K562 (cell line): ENCODE measurements around the gene ELP1. TPM values are rescaled to one million over a fixed set of nuclear protein-coding genes. Genes with fewer than 3 reads are reported as not detected.

Experiments used
- ATAC-seq: fragments of 200-7000 bp; cut with Tn5 transposase; 3 replicates; pipeline ENCODE4 v1.9.1; 2020; ENCODE audit warnings: moderate library complexity
- BruUV-seq: library from RNA; stranded (reverse); fragments of 400-500 nt; replicated peaks from 2 replicates; lab custom pipeline; 2021; lab: Mats Ljungman, UMichigan
- CTCF ChIA-PET: fragments of 300-600 bp; formaldehyde crosslinking; extraction: SDS; loops from one replicate; lab custom pipeline; 2021; ENCODE audit warnings: low intra/inter-chr PET ratio; lab: Yijun Ruan, JAX
- POLR2A ChIA-PET: fragments of 300-600, 350-650 bp; sonication (Branson Sonifier 250); formaldehyde crosslinking; extraction: SDS; loops from one replicate; lab custom pipeline; 2021; ENCODE audit warnings: antibody characterized with exemption, inconsistent platforms; lab: Yijun Ruan, JAX
- DNase-seq, 4 experiments: peaks; one replicate each; pipeline versions ENCODE4 v3.0.0 to v3.0.0-alpha.2; 2011 to 2018; ENCODE audit warnings: low spot score in 3 of 4, mixed read lengths in 3 of 4; ENCODE audit errors: extremely low read depth in 1 of 4
- FAIRE-seq: peaks from 2 replicates; lab custom pipeline; 2011; peaks lifted over from hg19 to GRCh38; lab: Jason Lieb, UNC
- H2AFZ ChIP-seq: 2 replicates; pipeline ENCODE4 v1.6.0; 2011; ENCODE audit warnings: low read depth, low read length, control low read depth, inconsistent platforms
- H3K27ac ChIP-seq: fragments of 200-600 bp; 3 replicates; pipeline ENCODE4 v1.8.0; 2011; ENCODE audit warnings: low read depth, mild to moderate bottlenecking, control low read depth, inconsistent platforms, low read length, moderate library complexity, mixed read lengths; ENCODE audit errors: extremely low read depth
- H3K27me3 ChIP-seq, 2 experiments: fragments of 300-600 bp in 1 of 2; 2 replicates in 1 of 2; 3 replicates in 1 of 2; pipeline versions ENCODE4 v1.6.0 to v1.8.0; 2011; ENCODE audit warnings: inconsistent platforms in 2 of 2, low read length in 2 of 2, mild to moderate bottlenecking in 1 of 2, mixed read lengths in 1 of 2, moderate library complexity in 1 of 2; ENCODE audit not compliant: control insufficient read depth in 2 of 2, insufficient read depth in 2 of 2
- H3K36me3 ChIP-seq: fragments of 300-600 bp; 3 replicates; pipeline ENCODE4 v1.8.0; 2011; ENCODE audit warnings: mild to moderate bottlenecking, low read length, inconsistent platforms; ENCODE audit not compliant: control insufficient read depth, insufficient read depth
- H3K4me1 ChIP-seq, 2 experiments: fragments of 200-600 bp in 1 of 2; replicated peaks in 1 of 2; 2 replicates in 1 of 2; 3 replicates in 1 of 2; pipeline versions ENCODE4 v1.5.1 to v1.8.0; 2011; ENCODE audit warnings: inconsistent platforms in 2 of 2, low read length in 2 of 2, mild to moderate bottlenecking in 1 of 2, mixed read lengths in 1 of 2, moderate library complexity in 1 of 2; ENCODE audit not compliant: control insufficient read depth in 2 of 2, insufficient read depth in 2 of 2
- H3K4me2 ChIP-seq: 2 replicates; pipeline ENCODE4 v1.6.1; 2011; ENCODE audit warnings: low read length, control low read depth, inconsistent platforms, mixed read lengths; ENCODE audit not compliant: insufficient read depth
- H3K4me3 ChIP-seq: fragments of 200-600 bp; sonication (generic), shearing (Covaris generic); 2 replicates; pipeline ENCODE4 v1.5.1; 2016; ENCODE audit warnings: control low read depth, inconsistent platforms
- H3K79me2 ChIP-seq: fragments of 200-600 bp; 3 replicates; pipeline ENCODE4 v1.8.0; 2011; ENCODE audit warnings: low read length, inconsistent platforms; ENCODE audit not compliant: control insufficient read depth, insufficient read depth
- H3K9ac ChIP-seq, 2 experiments: 2 replicates each; pipeline versions ENCODE4 v1.6.0 to v1.6.1; 2011; ENCODE audit warnings: low read depth in 2 of 2, low read length in 2 of 2, control low read depth in 1 of 2, inconsistent platforms in 1 of 2, mild to moderate bottlenecking in 1 of 2, mixed read lengths in 1 of 2; ENCODE audit not compliant: insufficient read depth in 1 of 2
- H3K9me1 ChIP-seq: one replicate; pipeline ENCODE4 v1.6.0; 2011; ENCODE audit warnings: inconsistent platforms, mild to moderate bottlenecking, low read length, moderate library complexity; ENCODE audit not compliant: control insufficient read depth, insufficient read depth
- H3K9me3 ChIP-seq: replicated peaks from 2 replicates; pipeline ENCODE4 v1.5.1; 2011; ENCODE audit warnings: low read depth, low read length, inconsistent platforms; ENCODE audit not compliant: control insufficient read depth, insufficient read depth
- H4K20me1 ChIP-seq: replicated peaks from 2 replicates; pipeline ENCODE4 v1.6.1; 2011; ENCODE audit warnings: low read length, inconsistent platforms, mixed read lengths; ENCODE audit not compliant: control insufficient read depth, insufficient read depth
- ERF ChIP-seq: fragments of 450-650 bp; formaldehyde crosslinking; IDR thresholded peaks from 2 replicates; pipeline ENCODE4 v1.4.0; 2020; ENCODE audit warnings: mild to moderate bottlenecking, mixed read lengths
- KLF13 ChIP-seq: fragments of 450-650 bp; IDR thresholded peaks from 2 replicates; pipeline ENCODE4 v1.6.1; 2016; ENCODE audit warnings: missing genetic modification characterization, low read depth, mild to moderate bottlenecking, missing compliant biosample characterization, moderate library complexity, borderline replicate concordance
- NELFE ChIP-seq: IDR thresholded peaks from 2 replicates; pipeline ENCODE4 v1.6.1; 2011; ENCODE audit warnings: mild to moderate bottlenecking; ENCODE audit not compliant: insufficient read depth, insufficient read length
- PML ChIP-seq: IDR thresholded peaks from 2 replicates; pipeline ENCODE4 v1.6.1; 2012; ENCODE audit warnings: low read length, inconsistent platforms
- POLR3G ChIP-seq: IDR thresholded peaks from 2 replicates; pipeline ENCODE4 v1.6.1; 2011; ENCODE audit not compliant: insufficient read length, insufficient replicate concordance; ENCODE audit errors: extremely low read depth
- SRSF7 ChIP-seq: fragments of 200-400 bp; formaldehyde crosslinking; optimal IDR thresholded peaks from 2 replicates; pipeline ENCODE3; 2017; ENCODE audit warnings: mild to moderate bottlenecking, low read depth, low read length
- ZNF324 ChIP-seq: fragments of 250-450 bp; sonication (Bioruptor Pico); IDR thresholded peaks from 2 replicates; pipeline ENCODE4 v1.4.0; 2020; ENCODE audit warnings: mild to moderate bottlenecking
- ZNF57 ChIP-seq: fragments of 450-650 bp; formaldehyde crosslinking; IDR thresholded peaks from 2 replicates; pipeline ENCODE4 v1.4.0; 2020; ENCODE audit warnings: mild to moderate bottlenecking, moderate library complexity
- WGBS: fragments of 100-300 bp; shearing (Covaris generic); methylation state at CpG from one replicate; pipeline ENCODE4 v1.1.6; 2016; ENCODE audit warnings: low coverage, mixed read lengths; ENCODE audit not compliant: insufficient coverage; ENCODE audit errors: missing lambda C conversion rate; 5-methylcytosine and 5-hydroxymethylcytosine counted together
- in situ Hi-C: fragments of 300-500 bp; cut with MboI; formaldehyde crosslinking; loops from 4 replicates; pipeline ENCODE4 v1.15.0; 2018; ENCODE audit warnings: inconsistent platforms, mixed read lengths
- intact Hi-C: fragments of 100-400 bp; cut with micrococcal nuclease; formaldehyde crosslinking; loops from 2 replicates; pipeline ENCODE4 v1.14.2; 2022
- polyA plus RNA-seq, 8 experiments: library from polyadenylated mRNA; depleted of rRNA in 4 of 8; stranded (reverse) in 5 of 8; unstranded in 3 of 8; fragments of >200 nt; fragmentation: Nextera tagmentation in 2 of 8; fragmentation: Illumina TruSeq in 1 of 8; extraction: Ambion mirVana in 2 of 8; extraction: Trizol in 1 of 8; gene quantifications; 2 replicates each; pipeline versions ENCODE4 v1.2.1 to v1.2.3, GENCODE V29; 2011 to 2014; ENCODE audit warnings: inconsistent platforms in 1 of 8, missing spikeins in 1 of 8
- total RNA-seq, 7 experiments: library from RNA; depleted of rRNA in 6 of 7; stranded (reverse); fragments of >200 nt in 6 of 7; fragmentation: Illumina TruSeq in 2 of 7; extraction: Trizol in 2 of 7; gene quantifications; 2 replicates each; pipeline versions ENCODE4 v1.2.1 to v1.2.3, GENCODE V29; 2011 to 2021; ENCODE audit warnings: low replicate concordance in 1 of 7
- TF ChIP-seq, protein P1 (sequence below): fragments of 450-650 bp; IDR thresholded peaks from 2 replicates; pipeline ENCODE4 v1.6.1; 2016; ENCODE audit warnings: low read depth

Gene ELP1
- total and polyA plus RNA-seq, 9 of the 15 experiments (the other 6 are each of a cell fraction or from before 2014, with no cell fraction given) = 17.0 to 48.6 (median 39.7) TPM

DNA sequence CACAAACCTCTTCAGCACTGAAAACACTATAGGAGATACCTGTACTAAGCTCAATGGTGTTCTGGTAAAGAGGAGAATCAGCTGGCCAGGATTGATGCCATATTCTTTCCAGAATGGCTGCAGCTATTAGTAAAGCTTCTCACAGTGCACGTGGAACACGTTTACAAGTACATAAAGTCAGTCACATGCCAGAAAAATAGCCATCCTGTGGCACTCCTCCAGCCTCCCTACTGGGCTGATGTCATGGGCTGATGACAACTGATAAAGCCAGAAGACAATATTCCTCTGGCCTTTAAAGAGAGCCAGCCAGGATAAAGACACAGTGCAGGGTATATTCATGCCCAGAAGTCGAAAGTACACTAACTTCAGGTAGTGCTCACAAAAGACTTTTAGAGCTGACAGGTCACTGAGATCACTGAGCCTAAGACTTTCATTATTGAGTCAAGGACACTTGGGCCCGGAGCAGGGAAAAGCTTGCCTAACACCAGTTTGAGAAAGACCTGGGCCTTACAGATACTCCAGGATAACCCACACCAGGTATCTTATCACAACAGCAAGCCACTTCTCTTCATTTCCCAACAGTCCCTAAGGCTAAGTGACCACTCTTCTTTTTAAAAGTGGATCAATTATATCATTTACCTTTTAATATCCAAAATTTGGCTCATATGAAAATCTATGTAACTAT, 29.7 kb upstream of the ELP1 start:
- DNase-seq = peak; percentile 21 to 75 (median 42)
- ATAC-seq = peak; percentile 95
- Histone ChIP-seq H3K27me3 (no peaks in the 10 kb centered on the region), H3K79me2 (no peaks in the 10 kb centered on the region), H3K4me2 (peak overlapping the region; percentile 60), H3K9me3 (no peaks in the 10 kb centered on the region), H3K4me3 (no peak overlapping the region), H3K9ac (peak overlapping the region in 1 of 2 experiments; percentile 28; a peak in 1 of 4 replicates), H3K4me1 (peaks cover 0 to 12% of the 10 kb centered on the region in 2 experiments; a peak in 2 of 5 replicates), H3K36me3 (peaks cover 25% of the 10 kb centered on the region), H3K27ac (peak overlapping the region; percentile 59), H2AFZ (peak overlapping the region; percentile 71), H4K20me1 (no peaks in the 10 kb centered on the region), H3K9me1 (no peaks in the 10 kb centered on the region)
- CTCF ChIA-PET = no interaction called here
- in situ Hi-C loops (no loop called here), intact Hi-C loops (no loop called here)
- WGBS = 2% methylated on average over 4 of the region's 4 CpGs
- no TSS peak for BruUV-seq
- FAIRE-seq = peak; percentile 93
- POLR2A ChIA-PET = interaction anchor here (0.9 to 1.6 kb wide), 4 partner anchors 9 to 17 kb away, joined by 3 to 9 read pairs (median 6); no protein-coding TSS in a partner anchor
- TF ChIP-seq PML = peak; percentile 39; the same call in 1 of the 2 replicates
- TF ChIP-seq ERF (CRISPR knock-in tag) = no peak
- TF ChIP-seq NELFE = no peak
- TF ChIP-seq ZNF57 (CRISPR knock-in tag) = no peak
- no peak for TF ChIP-seq SRSF7
- TF ChIP-seq KLF13 (tag) = no peak
- TF ChIP-seq, protein P1, sequence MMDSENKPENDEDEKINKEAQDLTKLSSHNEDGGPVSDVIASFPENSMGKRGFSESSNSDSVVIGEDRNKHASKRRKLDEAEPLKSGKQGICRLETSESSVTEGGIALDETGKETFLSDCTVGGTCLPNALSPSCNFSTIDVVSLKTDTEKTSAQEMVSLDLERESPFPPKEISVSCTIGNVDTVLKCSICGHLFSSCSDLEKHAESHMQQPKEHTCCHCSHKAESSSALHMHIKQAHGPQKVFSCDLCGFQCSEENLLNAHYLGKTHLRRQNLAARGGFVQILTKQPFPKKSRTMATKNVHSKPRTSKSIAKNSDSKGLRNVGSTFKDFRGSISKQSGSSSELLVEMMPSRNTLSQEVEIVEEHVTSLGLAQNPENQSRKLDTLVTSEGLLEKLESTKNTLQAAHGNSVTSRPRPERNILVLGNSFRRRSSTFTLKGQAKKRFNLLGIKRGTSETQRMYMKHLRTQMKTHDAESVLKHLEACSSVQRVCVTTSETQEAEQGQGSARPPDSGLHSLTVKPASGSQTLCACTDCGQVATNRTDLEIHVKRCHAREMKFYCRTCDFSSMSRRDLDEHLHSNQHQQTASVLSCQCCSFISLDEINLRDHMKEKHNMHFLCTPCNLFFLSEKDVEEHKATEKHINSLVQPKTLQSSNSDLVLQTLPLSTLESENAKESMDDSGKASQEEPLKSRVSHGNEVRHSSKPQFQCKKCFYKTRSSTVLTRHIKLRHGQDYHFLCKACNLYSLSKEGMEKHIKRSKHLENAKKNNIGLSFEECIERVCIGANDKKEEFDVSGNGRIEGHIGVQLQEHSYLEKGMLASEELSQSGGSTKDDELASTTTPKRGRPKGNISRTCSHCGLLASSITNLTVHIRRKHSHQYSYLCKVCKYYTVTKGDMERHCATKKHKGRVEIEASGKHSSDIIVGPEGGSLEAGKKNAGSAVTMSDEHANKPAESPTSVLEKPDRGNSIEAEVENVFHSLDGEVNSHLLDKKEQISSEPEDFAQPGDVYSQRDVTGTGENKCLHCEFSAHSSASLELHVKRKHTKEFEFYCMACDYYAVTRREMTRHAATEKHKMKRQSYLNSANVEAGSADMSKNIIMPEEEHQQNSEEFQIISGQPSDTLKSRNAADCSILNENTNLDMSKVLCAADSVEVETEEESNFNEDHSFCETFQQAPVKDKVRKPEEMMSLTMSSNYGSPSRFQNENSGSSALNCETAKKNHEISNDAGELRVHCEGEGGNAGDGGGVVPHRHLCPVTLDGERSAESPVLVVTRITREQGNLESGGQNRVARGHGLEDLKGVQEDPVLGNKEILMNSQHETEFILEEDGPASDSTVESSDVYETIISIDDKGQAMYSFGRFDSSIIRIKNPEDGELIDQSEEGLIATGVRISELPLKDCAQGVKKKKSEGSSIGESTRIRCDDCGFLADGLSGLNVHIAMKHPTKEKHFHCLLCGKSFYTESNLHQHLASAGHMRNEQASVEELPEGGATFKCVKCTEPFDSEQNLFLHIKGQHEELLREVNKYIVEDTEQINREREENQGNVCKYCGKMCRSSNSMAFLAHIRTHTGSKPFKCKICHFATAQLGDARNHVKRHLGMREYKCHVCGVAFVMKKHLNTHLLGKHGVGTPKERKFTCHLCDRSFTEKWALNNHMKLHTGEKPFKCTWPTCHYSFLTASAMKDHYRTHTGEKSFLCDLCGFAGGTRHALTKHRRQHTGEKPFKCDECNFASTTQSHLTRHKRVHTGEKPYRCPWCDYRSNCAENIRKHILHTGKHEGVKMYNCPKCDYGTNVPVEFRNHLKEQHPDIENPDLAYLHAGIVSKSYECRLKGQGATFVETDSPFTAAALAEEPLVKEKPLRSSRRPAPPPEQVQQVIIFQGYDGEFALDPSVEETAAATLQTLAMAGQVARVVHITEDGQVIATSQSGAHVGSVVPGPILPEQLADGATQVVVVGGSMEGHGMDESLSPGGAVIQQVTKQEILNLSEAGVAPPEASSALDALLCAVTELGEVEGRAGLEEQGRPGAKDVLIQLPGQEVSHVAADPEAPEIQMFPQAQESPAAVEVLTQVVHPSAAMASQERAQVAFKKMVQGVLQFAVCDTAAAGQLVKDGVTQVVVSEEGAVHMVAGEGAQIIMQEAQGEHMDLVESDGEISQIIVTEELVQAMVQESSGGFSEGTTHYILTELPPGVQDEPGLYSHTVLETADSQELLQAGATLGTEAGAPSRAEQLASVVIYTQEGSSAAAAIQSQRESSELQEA = no peak
- no peak for TF ChIP-seq POLR3G
- no peak for TF ChIP-seq ZNF324 (CRISPR knock-in tag)
